H1 (cell line): Measurements from ENCODE around the gene CCNA2. TPM values are rescaled to one million over a fixed set of nuclear protein-coding genes. Genes with fewer than 3 reads are reported as not detected.

ENCODE experiments used
- CBX8 ChIP-seq: fragments of 300-800, 300-1000 bp; sonication (generic); IDR thresholded peaks from 2 replicates; pipeline ENCODE4 v1.7.1; 2016; ENCODE audit warnings: low read depth, low read length, borderline replicate concordance
- CHD2 ChIP-seq: IDR thresholded peaks from 2 replicates; pipeline ENCODE4 v1.6.1; 2012; ENCODE audit warnings: low read length, improper control_type of control experiment
- KDM1A ChIP-seq: fragments of 200-600, 300-600 bp; sonication (generic); IDR thresholded peaks from 2 replicates; pipeline ENCODE4 v1.7.1; 2016; ENCODE audit warnings: mild to moderate bottlenecking, low read length, borderline replicate concordance
- RAD21 ChIP-seq, 2 experiments: IDR thresholded peaks in 1 of 2; conservative IDR thresholded peaks in 1 of 2; 2 replicates each; pipeline ENCODE4 v1.6.1; 2011; ENCODE audit warnings: low read depth in 2 of 2, low read length in 2 of 2, improper control_type of control experiment in 1 of 2, inconsistent platforms in 1 of 2, mild to moderate bottlenecking in 1 of 2, moderate library complexity in 1 of 2
- RFX5 ChIP-seq: IDR thresholded peaks from 2 replicates; pipeline ENCODE4 v1.6.1; 2011; ENCODE audit warnings: low read depth, low read length, improper control_type of control experiment, borderline replicate concordance
- RNF2 ChIP-seq: fragments of 200-900, 300-1000 bp; sonication (generic); IDR thresholded peaks from 2 replicates; pipeline ENCODE4 v1.7.1; 2016; ENCODE audit warnings: borderline replicate concordance, low read depth, mild to moderate bottlenecking, antibody characterized with exemption, low read length; ENCODE audit not compliant: poor library complexity, severe bottlenecking; ENCODE audit errors: missing control alignments
- TBP ChIP-seq: IDR thresholded peaks from 2 replicates; pipeline ENCODE4 v1.6.1; 2011; ENCODE audit warnings: low read depth, low read length, improper control_type of control experiment
- polyA plus RNA-seq, 7 experiments: library from polyadenylated mRNA; depleted of rRNA in 3 of 7; stranded (reverse) in 5 of 7; unstranded in 2 of 7; fragments of >200 nt in 5 of 7; fragments of 200-250 nt in 2 of 7; gene quantifications; 1 replicate in 5 of 7; 2 replicates in 1 of 7; 4 replicates in 1 of 7; pipeline versions ENCODE4 v1.2.1 to v1.2.3, GENCODE V29; 2011 to 2013; ENCODE audit warnings: missing spikeins in 2 of 7, mixed read lengths in 2 of 7
- total RNA-seq: library from RNA; stranded (reverse); fragmentation: NEBNext Ultra II Directional; extraction: Animal tissue kit (Norgen Biotek cat#: 25700); gene quantifications from 2 replicates; pipeline ENCODE4 v1.2.1, GENCODE V29; 2021

CCNA2 gene
- total and polyA plus RNA-seq, 2 of the 8 experiments (the other 6 are each of a cell fraction or from before 2014, with no cell fraction given) = 42.1 to 98.6 TPM

DNA sequence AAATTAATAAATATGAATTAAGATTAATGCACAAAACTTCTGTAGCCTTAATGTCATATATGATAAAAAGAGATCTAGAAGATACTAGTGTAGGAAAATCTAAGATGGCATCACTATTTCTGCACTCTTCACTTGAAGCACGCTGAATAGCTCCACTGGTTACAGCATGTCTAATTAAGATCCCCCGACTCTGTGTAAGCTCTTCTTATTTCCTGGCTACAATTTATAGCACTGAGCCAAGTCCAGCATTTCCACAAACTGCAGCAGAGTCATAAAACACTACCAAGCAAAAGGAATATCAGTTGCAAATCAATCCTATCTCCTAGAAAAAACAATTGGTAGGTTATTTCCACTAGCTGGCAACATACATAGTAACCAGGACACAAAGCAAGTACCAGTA is 1.3 kb upstream of the CCNA2 start (continued):
- no peak for TF ChIP-seq TBP
- TF ChIP-seq CHD2 = no peak
- TF ChIP-seq CBX8 = no peak
- no peak for TF ChIP-seq RAD21 (IDR thresholded peaks at IDR 0.05 in 1 of 2, conservative IDR thresholded peaks at IDR 0.05 in 1 of 2; ENCODE audit: low read depth in 2 of 2, low read length in 2 of 2)
- no peak for TF ChIP-seq KDM1A
- no peak for TF ChIP-seq RFX5
- TF ChIP-seq RNF2 = no peak
